Measurements from ENCODE around the gene GLRA1.

DNA sequence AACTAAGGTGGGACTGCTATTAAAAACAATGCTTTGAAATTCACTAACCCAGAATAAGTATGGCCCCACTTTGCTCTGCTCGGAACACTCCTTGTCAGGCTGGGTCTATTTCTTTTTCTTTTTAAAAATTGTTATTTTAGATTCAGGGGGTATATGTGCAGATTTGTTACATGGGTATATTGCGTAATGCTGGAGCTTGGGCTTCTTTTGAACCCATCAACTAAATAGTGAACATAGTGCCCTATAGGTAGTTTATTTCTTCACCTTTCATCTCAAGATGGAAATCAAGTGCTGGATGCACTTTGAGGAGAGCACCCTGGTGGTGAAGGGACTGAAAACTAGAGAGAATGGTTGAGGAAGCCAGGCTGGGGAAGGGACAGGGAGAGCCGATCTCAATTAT lies 51.0 kb downstream of the GLRA1 start:
- TF ChIP-seq, protein P1, sequence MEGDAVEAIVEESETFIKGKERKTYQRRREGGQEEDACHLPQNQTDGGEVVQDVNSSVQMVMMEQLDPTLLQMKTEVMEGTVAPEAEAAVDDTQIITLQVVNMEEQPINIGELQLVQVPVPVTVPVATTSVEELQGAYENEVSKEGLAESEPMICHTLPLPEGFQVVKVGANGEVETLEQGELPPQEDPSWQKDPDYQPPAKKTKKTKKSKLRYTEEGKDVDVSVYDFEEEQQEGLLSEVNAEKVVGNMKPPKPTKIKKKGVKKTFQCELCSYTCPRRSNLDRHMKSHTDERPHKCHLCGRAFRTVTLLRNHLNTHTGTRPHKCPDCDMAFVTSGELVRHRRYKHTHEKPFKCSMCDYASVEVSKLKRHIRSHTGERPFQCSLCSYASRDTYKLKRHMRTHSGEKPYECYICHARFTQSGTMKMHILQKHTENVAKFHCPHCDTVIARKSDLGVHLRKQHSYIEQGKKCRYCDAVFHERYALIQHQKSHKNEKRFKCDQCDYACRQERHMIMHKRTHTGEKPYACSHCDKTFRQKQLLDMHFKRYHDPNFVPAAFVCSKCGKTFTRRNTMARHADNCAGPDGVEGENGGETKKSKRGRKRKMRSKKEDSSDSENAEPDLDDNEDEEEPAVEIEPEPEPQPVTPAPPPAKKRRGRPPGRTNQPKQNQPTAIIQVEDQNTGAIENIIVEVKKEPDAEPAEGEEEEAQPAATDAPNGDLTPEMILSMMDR (conservative IDR thresholded peaks at IDR 0.05): no peak
- TF ChIP-seq ZFX (IDR thresholded peaks at IDR 0.05): no peak
